K562 (cell line): Measurements from ENCODE around the gene GRAMD2B. TPM values are rescaled to one million over a fixed set of nuclear protein-coding genes. Genes with fewer than 3 reads are reported as not detected.

Experiments
- ATAC-seq: fragments of 200-7000 bp; cut with Tn5 transposase; 3 replicates; pipeline ENCODE4 v1.9.1; 2020; ENCODE audit warnings: moderate library complexity
- BruUV-seq: library from RNA; stranded (reverse); fragments of 400-500 nt; replicated peaks from 2 replicates; lab custom pipeline; 2021; lab: Mats Ljungman, UMichigan
- CTCF ChIA-PET: fragments of 300-600 bp; formaldehyde crosslinking; extraction: SDS; loops from one replicate; lab custom pipeline; 2021; ENCODE audit warnings: low intra/inter-chr PET ratio; lab: Yijun Ruan, JAX
- POLR2A ChIA-PET: fragments of 300-600, 350-650 bp; sonication (Branson Sonifier 250); formaldehyde crosslinking; extraction: SDS; loops from one replicate; lab custom pipeline; 2021; ENCODE audit warnings: antibody characterized with exemption, inconsistent platforms; lab: Yijun Ruan, JAX
- DNase-seq, 4 experiments: peaks; one replicate each; pipeline versions ENCODE4 v3.0.0 to v3.0.0-alpha.2; 2011 to 2018; ENCODE audit warnings: low spot score in 3 of 4, mixed read lengths in 3 of 4; ENCODE audit errors: extremely low read depth in 1 of 4
- FAIRE-seq: peaks from 2 replicates; lab custom pipeline; 2011; peaks lifted over from hg19 to GRCh38; lab: Jason Lieb, UNC
- H2AFZ ChIP-seq: 2 replicates; pipeline ENCODE4 v1.6.0; 2011; ENCODE audit warnings: low read depth, low read length, control low read depth, inconsistent platforms
- H3K27ac ChIP-seq: fragments of 200-600 bp; 3 replicates; pipeline ENCODE4 v1.8.0; 2011; ENCODE audit warnings: low read depth, mild to moderate bottlenecking, control low read depth, inconsistent platforms, low read length, moderate library complexity, mixed read lengths; ENCODE audit errors: extremely low read depth
- H3K27me3 ChIP-seq, 2 experiments: fragments of 300-600 bp in 1 of 2; 2 replicates in 1 of 2; 3 replicates in 1 of 2; pipeline versions ENCODE4 v1.6.0 to v1.8.0; 2011; ENCODE audit warnings: inconsistent platforms in 2 of 2, low read length in 2 of 2, mild to moderate bottlenecking in 1 of 2, mixed read lengths in 1 of 2, moderate library complexity in 1 of 2; ENCODE audit not compliant: control insufficient read depth in 2 of 2, insufficient read depth in 2 of 2
- H3K36me3 ChIP-seq: fragments of 300-600 bp; 3 replicates; pipeline ENCODE4 v1.8.0; 2011; ENCODE audit warnings: mild to moderate bottlenecking, low read length, inconsistent platforms; ENCODE audit not compliant: control insufficient read depth, insufficient read depth
- H3K4me1 ChIP-seq, 2 experiments: fragments of 200-600 bp in 1 of 2; replicated peaks in 1 of 2; 2 replicates in 1 of 2; 3 replicates in 1 of 2; pipeline versions ENCODE4 v1.5.1 to v1.8.0; 2011; ENCODE audit warnings: inconsistent platforms in 2 of 2, low read length in 2 of 2, mild to moderate bottlenecking in 1 of 2, mixed read lengths in 1 of 2, moderate library complexity in 1 of 2; ENCODE audit not compliant: control insufficient read depth in 2 of 2, insufficient read depth in 2 of 2
- H3K4me2 ChIP-seq: 2 replicates; pipeline ENCODE4 v1.6.1; 2011; ENCODE audit warnings: low read length, control low read depth, inconsistent platforms, mixed read lengths; ENCODE audit not compliant: insufficient read depth
- H3K4me3 ChIP-seq: fragments of 200-600 bp; sonication (generic), shearing (Covaris generic); 2 replicates; pipeline ENCODE4 v1.5.1; 2016; ENCODE audit warnings: control low read depth, inconsistent platforms
- H3K79me2 ChIP-seq: fragments of 200-600 bp; 3 replicates; pipeline ENCODE4 v1.8.0; 2011; ENCODE audit warnings: low read length, inconsistent platforms; ENCODE audit not compliant: control insufficient read depth, insufficient read depth
- H3K9ac ChIP-seq, 2 experiments: 2 replicates each; pipeline versions ENCODE4 v1.6.0 to v1.6.1; 2011; ENCODE audit warnings: low read depth in 2 of 2, low read length in 2 of 2, control low read depth in 1 of 2, inconsistent platforms in 1 of 2, mild to moderate bottlenecking in 1 of 2, mixed read lengths in 1 of 2; ENCODE audit not compliant: insufficient read depth in 1 of 2
- H3K9me1 ChIP-seq: one replicate; pipeline ENCODE4 v1.6.0; 2011; ENCODE audit warnings: inconsistent platforms, mild to moderate bottlenecking, low read length, moderate library complexity; ENCODE audit not compliant: control insufficient read depth, insufficient read depth
- H3K9me3 ChIP-seq: replicated peaks from 2 replicates; pipeline ENCODE4 v1.5.1; 2011; ENCODE audit warnings: low read depth, low read length, inconsistent platforms; ENCODE audit not compliant: control insufficient read depth, insufficient read depth
- H4K20me1 ChIP-seq: replicated peaks from 2 replicates; pipeline ENCODE4 v1.6.1; 2011; ENCODE audit warnings: low read length, inconsistent platforms, mixed read lengths; ENCODE audit not compliant: control insufficient read depth, insufficient read depth
- CTCFL ChIP-seq: IDR thresholded peaks from 2 replicates; pipeline ENCODE4 v1.6.1; 2011; ENCODE audit warnings: borderline replicate concordance, low read depth, mild to moderate bottlenecking, moderate library complexity, low read length; ENCODE audit not compliant: insufficient read depth, poor library complexity, severe bottlenecking
- LARP7 ChIP-seq: fragments of 450-650 bp; IDR thresholded peaks from 2 replicates; pipeline ENCODE4 v1.6.1; 2016
- THAP7 ChIP-seq: fragments of 250-450 bp; sonication (Bioruptor Pico); IDR thresholded peaks from 2 replicates; pipeline ENCODE4 v1.5.0; 2021
- ZBTB43 ChIP-seq: sonication (generic); formaldehyde crosslinking; IDR thresholded peaks from 2 replicates; pipeline ENCODE4 v1.8.0; 2023; ENCODE audit warnings: mild to moderate bottlenecking, missing genetic modification reagents
- ZNF395 ChIP-seq: fragments of 200-800 bp; sonication (Bioruptor generic); IDR thresholded peaks from 2 replicates; pipeline ENCODE4 v1.6.1; 2017; ENCODE audit warnings: missing genetic modification characterization, missing compliant biosample characterization
- ZNF79 ChIP-seq: fragments of 250-450 bp; sonication (Bioruptor Pico); IDR thresholded peaks from 2 replicates; pipeline ENCODE4 v1.4.0; 2020; ENCODE audit warnings: low read depth, mild to moderate bottlenecking, moderate library complexity
- WGBS: fragments of 100-300 bp; shearing (Covaris generic); methylation state at CpG from one replicate; pipeline ENCODE4 v1.1.6; 2016; ENCODE audit warnings: low coverage, mixed read lengths; ENCODE audit not compliant: insufficient coverage; ENCODE audit errors: missing lambda C conversion rate; 5-methylcytosine and 5-hydroxymethylcytosine counted together
- in situ Hi-C: fragments of 300-500 bp; cut with MboI; formaldehyde crosslinking; loops from 4 replicates; pipeline ENCODE4 v1.15.0; 2018; ENCODE audit warnings: inconsistent platforms, mixed read lengths
- intact Hi-C: fragments of 100-400 bp; cut with micrococcal nuclease; formaldehyde crosslinking; loops from 2 replicates; pipeline ENCODE4 v1.14.2; 2022
- polyA plus RNA-seq, 8 experiments: library from polyadenylated mRNA; depleted of rRNA in 4 of 8; stranded (reverse) in 5 of 8; unstranded in 3 of 8; fragments of >200 nt; fragmentation: Nextera tagmentation in 2 of 8; fragmentation: Illumina TruSeq in 1 of 8; extraction: Ambion mirVana in 2 of 8; extraction: Trizol in 1 of 8; gene quantifications; 2 replicates each; pipeline versions ENCODE4 v1.2.1 to v1.2.3, GENCODE V29; 2011 to 2014; ENCODE audit warnings: inconsistent platforms in 1 of 8, missing spikeins in 1 of 8
- total RNA-seq, 7 experiments: library from RNA; depleted of rRNA in 6 of 7; stranded (reverse); fragments of >200 nt in 6 of 7; fragmentation: Illumina TruSeq in 2 of 7; extraction: Trizol in 2 of 7; gene quantifications; 2 replicates each; pipeline versions ENCODE4 v1.2.1 to v1.2.3, GENCODE V29; 2011 to 2021; ENCODE audit warnings: low replicate concordance in 1 of 7

Gene GRAMD2B
- total and polyA plus RNA-seq, 9 of the 15 experiments (the other 6 are each of a cell fraction or from before 2014, with no cell fraction given): 0.32 to 4.2 (median 1.4) TPM

GRCh38 chr5:126488443-126489065 is 65.3 kb downstream of the GRAMD2B start:
- ChIA-PET POLR2A (interaction anchor here (1.1 to 1.4 kb wide), 4 partner anchors 11 to 25 kb away, joined by 3 read pairs; no protein-coding TSS in a partner anchor), CTCF (no interaction called here)
- peak overlapping the region; percentile 71 for H2AFZ ChIP-seq
- intact Hi-C loops (no loop called here), in situ Hi-C loops (no loop called here)
- no peaks in the 10 kb centered on the region for H3K9me3 ChIP-seq
- TF ChIP-seq CTCFL (no peak), ZNF79 (no peak), THAP7 (CRISPR knock-in tag) (no peak), ZBTB43 (CRISPR knock-in tag) (no peak), ZNF395 (no peak), LARP7 (no peak)
- no TSS peak for BruUV-seq
- no peak overlapping the region for H3K4me3 ChIP-seq
- no peak overlapping the region for H3K4me2 ChIP-seq
- H3K9me1 ChIP-seq: no peaks in the 10 kb centered on the region
- ATAC-seq (peak; percentile 11; the same call in 1 of the 3 replicates), DNase-seq (no peak), FAIRE-seq (no peak)
- no peaks in the 10 kb centered on the region for H3K27me3 ChIP-seq
- H3K27ac ChIP-seq: no peak overlapping the region
- no peak overlapping the region for H3K9ac ChIP-seq
- no peaks in the 10 kb centered on the region for H4K20me1 ChIP-seq
- H3K4me1 ChIP-seq: peaks cover 0 to 3% of the 10 kb centered on the region in 2 experiments; a peak in 1 of 5 replicates
- H3K36me3 ChIP-seq: no peaks in the 10 kb centered on the region
- WGBS: 54% methylated on average over 7 of the region's 7 CpGs
- H3K79me2 ChIP-seq: no peaks in the 10 kb centered on the region
